HG03095 (cell line): ENCODE measurements around the gene LARGE1.
"Not testable (repeated sequence)": the region's sequence is repeated elsewhere in the genome, so short reads cannot be mapped to it uniquely, and the experiment has no call there.

ENCODE experiments used
- ATAC-seq: cut with Tn5 transposase; IDR thresholded peaks from one replicate; pipeline ENCODE4 v1.9.1; 2021; ENCODE audit warnings: moderate library complexity; ENCODE audit not compliant: unreplicated experiment

LARGE1 gene

GRCh38 chr22:33397381-33397907 is 522.8 kb downstream of the LARGE1 start:
- ATAC-seq = no peak

GRCh38 chr22:33393432-33393831 is 526.8 kb downstream of the LARGE1 start:
- no peak for ATAC-seq

GRCh38 chr22:33391298-33391697 is 529.0 kb downstream of the LARGE1 start:
- ATAC-seq = no peak

- ATAC-seq = no peak
Measured at GRCh38 chr22:33389936-33390335, 530.3 kb downstream of the LARGE1 start.

DNA sequence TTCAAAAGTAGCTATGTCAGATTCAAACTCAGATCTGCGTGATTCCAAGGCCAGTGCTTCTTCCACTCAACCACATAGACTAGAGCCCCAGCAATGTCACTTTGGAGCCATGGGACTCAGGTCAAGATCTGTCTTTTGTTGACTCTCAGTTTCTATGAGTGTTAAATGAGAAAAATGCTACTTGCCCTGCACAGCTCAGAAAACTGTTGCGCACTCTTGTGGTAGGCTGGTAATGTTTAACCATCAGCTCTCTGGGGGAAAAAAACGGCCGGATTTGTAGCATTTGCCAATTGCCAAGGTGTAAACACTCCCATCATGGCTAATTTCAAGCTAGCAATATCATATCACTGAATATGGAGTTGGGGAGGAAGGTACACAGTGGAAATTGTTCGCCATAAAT is 534.0 kb downstream of the LARGE1 start:
- ATAC-seq = no peak

- no peak for ATAC-seq
Measured at GRCh38 chr22:33385611-33386010, 534.7 kb downstream of the LARGE1 start.

DNA sequence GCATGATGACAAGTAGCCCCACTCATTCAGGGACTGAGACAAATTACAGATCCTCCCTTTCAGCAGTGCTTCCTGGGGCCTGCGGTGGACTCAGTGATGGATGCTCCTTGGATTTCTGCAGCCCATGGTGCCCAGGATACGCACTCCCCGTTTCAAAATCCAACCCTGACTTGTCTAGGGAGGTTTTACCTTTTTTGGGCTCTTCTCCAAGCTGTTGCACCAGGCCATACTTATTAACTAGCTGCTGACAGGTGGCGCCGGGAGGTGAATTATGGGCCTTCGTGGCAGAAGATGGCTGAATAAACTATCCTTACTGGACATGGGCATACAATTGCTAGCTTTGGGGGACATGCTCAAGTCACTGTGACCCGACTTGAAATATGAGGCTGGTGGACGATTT is 537.8 kb downstream of the LARGE1 start:
- ATAC-seq = no peak

GRCh38 chr22:33381531-33382406 is 538.5 kb downstream of the LARGE1 start:
- ATAC-seq = no peak

GRCh38 chr22:33380789-33381530 is 539.3 kb downstream of the LARGE1 start:
- no peak for ATAC-seq

DNA sequence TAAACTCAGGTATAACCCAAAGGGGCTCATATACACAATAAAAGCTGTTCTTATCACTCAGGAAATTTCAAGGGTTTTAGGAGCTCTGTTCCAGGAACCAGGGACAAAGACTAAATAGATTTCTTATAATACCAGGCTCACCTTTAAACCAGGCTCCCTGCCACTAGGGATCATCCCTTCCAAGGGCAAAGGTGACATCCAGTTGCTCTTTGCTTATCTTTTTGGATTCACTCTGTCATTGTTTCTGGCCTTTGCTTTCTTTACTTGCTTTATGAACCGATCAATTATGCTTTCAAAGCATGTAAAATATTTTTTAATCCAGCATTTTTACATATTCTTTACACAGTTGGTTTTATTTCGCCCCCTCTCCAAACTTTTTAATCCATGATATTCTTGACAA is 540.4 kb downstream of the LARGE1 start:
- no peak for ATAC-seq

- no peak for ATAC-seq
Measured at GRCh38 chr22:33372875-33373274, 547.4 kb downstream of the LARGE1 start.

- ATAC-seq = not testable (repeated sequence)
Measured at GRCh38 chr22:33363256-33363655, 557.0 kb downstream of the LARGE1 start.

- no peak for ATAC-seq
Measured at GRCh38 chr22:33362702-33363101, 557.6 kb downstream of the LARGE1 start.

DNA sequence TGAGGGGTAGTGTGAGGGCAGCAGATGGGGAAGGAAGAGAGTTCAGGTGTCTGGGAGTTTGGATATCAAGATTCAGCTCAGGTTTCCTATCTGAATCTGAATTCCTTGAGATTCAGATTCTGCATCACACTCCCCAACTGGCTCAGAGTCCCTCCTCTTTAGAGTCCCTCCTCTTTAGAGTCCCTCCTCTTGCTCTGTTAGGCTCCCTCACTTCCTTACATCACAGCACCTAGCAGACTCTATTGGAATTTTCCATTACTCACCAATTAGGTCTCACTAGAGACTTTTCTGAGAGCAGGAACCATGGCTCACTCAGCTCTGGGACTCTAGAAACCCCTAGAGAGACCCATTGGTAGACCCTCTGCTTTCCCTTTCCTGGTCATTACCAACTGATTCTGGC is 558.7 kb downstream of the LARGE1 start:
- no peak for ATAC-seq

GRCh38 chr22:33357981-33358399 is 562.3 kb downstream of the LARGE1 start:
- ATAC-seq = no peak

DNA sequence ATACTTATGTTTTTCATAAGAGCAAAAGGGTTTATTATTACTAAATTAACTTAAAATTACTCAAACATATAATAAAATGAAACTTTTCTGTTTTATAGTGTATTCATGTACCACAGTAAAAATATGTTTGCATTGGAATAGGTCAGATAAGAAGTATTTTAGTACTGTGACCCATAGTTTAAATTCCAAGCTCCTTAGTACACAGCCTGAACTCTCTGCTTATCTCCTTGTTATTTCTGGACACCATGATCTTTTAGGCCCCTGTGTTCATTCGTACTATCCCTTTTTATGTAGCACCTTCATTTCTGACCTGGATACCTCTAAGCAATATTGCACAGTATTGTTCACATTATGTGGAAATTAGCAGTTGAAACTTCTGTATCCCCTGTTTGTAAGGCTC is 565.3 kb downstream of the LARGE1 start:
- ATAC-seq = no peak

DNA sequence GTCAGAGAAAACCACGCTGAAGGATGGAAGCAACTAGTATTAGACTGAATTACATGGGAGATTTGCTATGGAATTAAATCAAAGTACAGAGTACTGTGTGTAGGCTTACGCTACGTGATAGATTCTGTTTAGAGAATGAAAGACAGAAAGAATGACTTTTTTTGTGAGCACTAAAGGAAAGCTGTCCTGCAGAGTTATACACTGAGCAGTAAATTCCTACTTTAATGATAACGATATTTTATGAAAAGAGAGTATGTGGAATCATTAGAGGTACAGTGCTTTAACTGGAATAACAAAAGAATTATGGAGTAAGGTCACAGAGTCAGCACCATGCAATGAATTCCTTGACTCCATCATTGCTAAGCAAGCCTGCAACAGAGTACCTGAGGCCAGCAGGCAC is 566.8 kb downstream of the LARGE1 start:
- ATAC-seq = no peak

- ATAC-seq = no peak
Measured at GRCh38 chr22:33352768-33353167, 567.5 kb downstream of the LARGE1 start.

DNA sequence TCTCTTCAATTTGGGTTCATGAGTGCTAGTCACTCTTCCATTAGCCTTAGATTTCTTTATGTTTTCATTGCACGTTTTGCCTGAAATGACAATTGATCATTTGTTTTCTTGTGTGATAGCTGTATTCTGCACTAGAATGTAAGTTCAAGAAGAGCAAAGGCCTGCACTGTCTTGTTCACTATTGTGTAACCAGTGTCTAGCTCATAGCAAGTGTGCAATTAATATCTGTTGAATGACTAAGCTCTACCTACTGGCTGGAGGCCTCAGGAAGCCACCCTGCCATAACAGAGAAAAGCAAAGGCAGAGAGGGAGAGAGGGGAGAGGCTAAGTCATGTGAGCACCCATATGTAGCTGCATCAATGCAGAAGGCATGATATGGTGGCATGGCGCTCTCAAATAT is 569.3 kb downstream of the LARGE1 start:
- no peak for ATAC-seq

DNA sequence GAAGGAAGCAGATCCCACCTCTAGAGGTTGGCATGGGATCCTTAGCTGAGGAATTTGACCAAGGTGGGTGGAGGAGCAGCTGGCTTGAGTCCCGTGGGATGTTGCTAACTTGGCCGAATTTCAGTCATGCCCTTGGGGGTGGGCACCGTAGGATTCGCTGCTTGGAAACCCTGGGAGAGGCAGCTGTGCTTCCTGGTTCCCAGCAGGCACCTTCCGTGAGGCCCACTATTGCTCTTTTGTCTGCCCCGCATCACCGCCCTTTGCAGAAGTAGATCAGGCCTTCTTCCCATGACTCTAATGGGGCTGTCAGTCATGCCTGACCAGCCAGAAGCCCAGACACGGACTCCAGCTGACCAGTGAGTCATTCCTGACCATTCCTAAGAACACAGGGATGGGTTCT is 569.8 kb downstream of the LARGE1 start:
- no peak for ATAC-seq

DNA sequence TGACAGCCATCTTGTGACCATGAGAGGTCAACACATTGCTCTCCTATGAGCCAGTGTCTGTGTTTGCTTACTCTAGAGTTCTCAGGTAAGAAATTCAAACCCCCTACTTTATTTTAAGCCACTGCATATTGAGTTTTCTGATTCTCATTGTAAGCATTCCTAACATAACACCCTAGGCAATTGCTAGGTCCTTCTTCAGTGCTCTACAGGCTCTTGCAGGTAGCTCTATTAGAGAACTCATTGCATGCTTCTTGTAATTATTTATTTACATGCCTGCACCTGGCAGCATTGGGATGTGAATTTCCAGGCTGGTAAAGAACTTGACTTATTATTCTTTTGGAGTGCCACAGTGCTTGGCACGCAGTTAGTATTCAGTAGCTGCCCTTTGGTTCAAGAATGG is 573.3 kb downstream of the LARGE1 start:
- no peak for ATAC-seq

- no peak for ATAC-seq
Measured at GRCh38 chr22:33341611-33342010, 578.7 kb downstream of the LARGE1 start.
